HFFc6 (cell line): ENCODE measurements around the gene ATP6V0C. TPM values are rescaled to one million over a fixed set of nuclear protein-coding genes. Genes with fewer than 3 reads are reported as not detected.

ENCODE experiments used
- DNase-seq: peaks from one replicate; pipeline ENCODE4 v3.0.0-alpha.2; 2018
- H3K27ac Mint-ChIP-seq: 2 replicates; pipeline ENCODE4 v1.8.0; 2020; ENCODE audit warnings: mild to moderate bottlenecking, mixed read lengths
- H3K27me3 Mint-ChIP-seq: 2 replicates; pipeline ENCODE4 v1.8.0; 2021; ENCODE audit warnings: mild to moderate bottlenecking, moderate library complexity, mixed read lengths; ENCODE audit not compliant: insufficient read depth
- H3K36me3 Mint-ChIP-seq: 2 replicates; pipeline ENCODE4 v1.8.0; 2021; ENCODE audit warnings: low read depth, mixed read lengths
- H3K4me1 Mint-ChIP-seq: 2 replicates; pipeline ENCODE4 v1.8.0; 2020; ENCODE audit warnings: low read depth, mixed read lengths
- H3K4me3 Mint-ChIP-seq: 2 replicates; pipeline ENCODE4 v1.8.0; 2020; ENCODE audit warnings: mild to moderate bottlenecking, moderate library complexity, mixed read lengths
- H3K9me3 Mint-ChIP-seq: 2 replicates; pipeline ENCODE4 v1.8.0; 2020; ENCODE audit warnings: mild to moderate bottlenecking, mixed read lengths
- total RNA-seq, 6 experiments: library from RNA; stranded (reverse); fragmentation: NEBNext Ultra II Directional; extraction: Animal tissue kit (Norgen Biotek cat#: 25700); gene quantifications; 2 replicates in 1 of 6; 3 replicates in 5 of 6; pipeline ENCODE4 v1.2.3, GENCODE V29; 2021
- TF ChIP-seq, protein P1 (sequence below): fragments of 200-600 bp; sonication (generic); IDR thresholded peaks from 2 replicates; pipeline ENCODE4 v1.5.0; 2021; ENCODE audit warnings: antibody characterized with exemption, mild to moderate bottlenecking

The ATP6V0C gene
- total RNA-seq, 6 experiments from 2014 or later = 303 to 341 (median 309) TPM

DNA sequence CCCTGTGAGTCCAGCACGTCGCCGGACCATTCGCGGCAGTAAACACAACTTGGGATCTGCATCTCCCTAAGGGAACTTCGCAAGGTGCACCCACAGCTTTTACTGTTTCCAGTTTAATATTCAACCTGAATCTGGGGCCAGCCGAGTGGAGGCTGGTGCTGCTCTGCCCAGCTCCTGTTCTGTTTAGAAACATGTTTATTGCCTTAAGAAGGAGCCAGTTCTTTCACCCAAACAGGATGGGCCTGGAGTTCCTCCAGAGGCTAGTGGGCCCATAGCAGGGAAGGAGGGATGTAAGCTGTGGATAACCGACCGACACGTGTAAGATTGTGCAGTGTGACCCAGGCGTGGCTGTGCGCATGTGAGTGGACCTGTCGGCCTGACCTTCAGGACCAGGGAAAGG is 21.5 kb upstream of the ATP6V0C start:
- Mint-ChIP-seq H3K36me3 (no peaks in the 10 kb centered on the region; the same call in 1 of the 2 replicates), H3K27me3 (peaks cover 2% of the 10 kb centered on the region), H3K27ac (no peak overlapping the region), H3K9me3 (no peaks in the 10 kb centered on the region), H3K4me1 (peaks cover 5% of the 10 kb centered on the region), H3K4me3 (no peak overlapping the region)
- TF ChIP-seq, protein P1, sequence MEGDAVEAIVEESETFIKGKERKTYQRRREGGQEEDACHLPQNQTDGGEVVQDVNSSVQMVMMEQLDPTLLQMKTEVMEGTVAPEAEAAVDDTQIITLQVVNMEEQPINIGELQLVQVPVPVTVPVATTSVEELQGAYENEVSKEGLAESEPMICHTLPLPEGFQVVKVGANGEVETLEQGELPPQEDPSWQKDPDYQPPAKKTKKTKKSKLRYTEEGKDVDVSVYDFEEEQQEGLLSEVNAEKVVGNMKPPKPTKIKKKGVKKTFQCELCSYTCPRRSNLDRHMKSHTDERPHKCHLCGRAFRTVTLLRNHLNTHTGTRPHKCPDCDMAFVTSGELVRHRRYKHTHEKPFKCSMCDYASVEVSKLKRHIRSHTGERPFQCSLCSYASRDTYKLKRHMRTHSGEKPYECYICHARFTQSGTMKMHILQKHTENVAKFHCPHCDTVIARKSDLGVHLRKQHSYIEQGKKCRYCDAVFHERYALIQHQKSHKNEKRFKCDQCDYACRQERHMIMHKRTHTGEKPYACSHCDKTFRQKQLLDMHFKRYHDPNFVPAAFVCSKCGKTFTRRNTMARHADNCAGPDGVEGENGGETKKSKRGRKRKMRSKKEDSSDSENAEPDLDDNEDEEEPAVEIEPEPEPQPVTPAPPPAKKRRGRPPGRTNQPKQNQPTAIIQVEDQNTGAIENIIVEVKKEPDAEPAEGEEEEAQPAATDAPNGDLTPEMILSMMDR = no peak
- no peak for DNase-seq

DNA sequence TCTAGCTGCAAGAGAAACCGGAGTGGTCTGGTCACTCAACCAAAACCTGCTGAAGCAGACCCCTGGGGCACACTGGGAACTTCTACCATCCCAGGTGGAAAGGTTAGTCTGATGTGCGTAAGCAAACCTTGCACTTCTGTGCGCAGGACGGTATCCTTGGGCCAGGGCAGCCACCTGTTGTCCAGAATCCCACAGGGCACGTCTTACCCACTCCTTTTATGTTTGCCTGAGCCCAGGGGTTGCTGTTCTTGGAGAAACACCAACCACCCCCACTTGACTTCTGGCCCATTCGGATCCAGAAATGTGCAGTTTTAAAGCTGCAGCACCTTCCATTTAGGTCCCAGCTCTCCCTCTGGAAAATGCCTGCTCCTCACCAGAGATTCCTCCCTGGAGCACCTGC is 20.1 kb upstream of the ATP6V0C start:
- TF ChIP-seq, protein P1 = no peak
- Mint-ChIP-seq H3K4me3 (no peak overlapping the region), H3K4me1 (no peaks in the 10 kb centered on the region), H3K9me3 (no peaks in the 10 kb centered on the region), H3K36me3 (no peaks in the 10 kb centered on the region; the same call in 1 of the 2 replicates), H3K27me3 (no peaks in the 10 kb centered on the region; the same call in 1 of the 2 replicates), H3K27ac (no peak overlapping the region)
- no peak for DNase-seq

DNA sequence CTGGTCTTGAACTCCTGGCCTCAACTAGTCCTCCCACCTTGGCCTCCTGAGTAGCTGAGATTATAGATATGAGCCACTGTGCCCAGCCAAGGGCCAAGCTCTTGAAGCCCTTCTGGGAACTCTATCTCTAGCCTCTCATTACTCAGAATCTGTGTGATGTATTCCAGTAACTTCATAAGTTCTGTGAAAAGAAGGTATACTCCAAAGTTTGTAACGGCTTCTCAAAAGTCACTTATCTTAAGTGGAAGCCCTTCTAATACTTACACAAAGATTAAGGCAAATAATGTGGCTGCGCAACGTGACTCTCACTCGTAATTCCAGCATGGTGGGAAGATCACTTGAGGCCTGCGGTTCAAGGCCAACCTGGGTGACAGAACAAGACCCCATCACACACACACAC is 19.1 kb upstream of the ATP6V0C start:
- Mint-ChIP-seq H3K4me1 (no peaks in the 10 kb centered on the region), H3K27ac (no peak overlapping the region), H3K4me3 (no peak overlapping the region), H3K27me3 (no peaks in the 10 kb centered on the region; the same call in 1 of the 2 replicates), H3K9me3 (no peaks in the 10 kb centered on the region), H3K36me3 (no peaks in the 10 kb centered on the region; the same call in 1 of the 2 replicates)
- no peak for DNase-seq
- TF ChIP-seq, protein P1 = no peak

DNA sequence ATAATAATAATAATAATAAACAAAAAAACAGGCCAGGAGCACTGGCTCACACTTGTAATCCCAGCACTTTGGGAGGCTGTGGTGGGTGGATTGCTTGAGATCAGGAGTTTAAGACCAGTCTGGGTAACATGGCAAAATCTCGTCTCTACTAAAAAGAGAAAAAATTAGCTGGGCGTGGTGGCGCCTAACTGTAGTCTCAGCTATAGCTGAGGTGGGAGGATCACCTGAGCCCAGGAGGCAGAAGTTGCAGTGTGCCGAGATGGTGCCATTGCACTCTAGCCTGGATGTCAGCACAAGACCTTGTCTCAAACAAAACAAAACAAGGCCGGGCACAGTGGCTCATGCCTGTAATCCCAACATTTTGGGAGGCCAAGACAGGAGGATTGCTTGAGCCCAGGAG is 18.7 kb upstream of the ATP6V0C start:
- no peaks in the 10 kb centered on the region for H3K4me1 Mint-ChIP-seq
- H3K4me3 Mint-ChIP-seq = no peak overlapping the region
- H3K27me3 Mint-ChIP-seq = no peaks in the 10 kb centered on the region
- no peaks in the 10 kb centered on the region for H3K9me3 Mint-ChIP-seq
- TF ChIP-seq, protein P1 = no peak
- H3K36me3 Mint-ChIP-seq = no peaks in the 10 kb centered on the region; the same call in 1 of the 2 replicates
- no peak for DNase-seq
- no peak overlapping the region for H3K27ac Mint-ChIP-seq

DNA sequence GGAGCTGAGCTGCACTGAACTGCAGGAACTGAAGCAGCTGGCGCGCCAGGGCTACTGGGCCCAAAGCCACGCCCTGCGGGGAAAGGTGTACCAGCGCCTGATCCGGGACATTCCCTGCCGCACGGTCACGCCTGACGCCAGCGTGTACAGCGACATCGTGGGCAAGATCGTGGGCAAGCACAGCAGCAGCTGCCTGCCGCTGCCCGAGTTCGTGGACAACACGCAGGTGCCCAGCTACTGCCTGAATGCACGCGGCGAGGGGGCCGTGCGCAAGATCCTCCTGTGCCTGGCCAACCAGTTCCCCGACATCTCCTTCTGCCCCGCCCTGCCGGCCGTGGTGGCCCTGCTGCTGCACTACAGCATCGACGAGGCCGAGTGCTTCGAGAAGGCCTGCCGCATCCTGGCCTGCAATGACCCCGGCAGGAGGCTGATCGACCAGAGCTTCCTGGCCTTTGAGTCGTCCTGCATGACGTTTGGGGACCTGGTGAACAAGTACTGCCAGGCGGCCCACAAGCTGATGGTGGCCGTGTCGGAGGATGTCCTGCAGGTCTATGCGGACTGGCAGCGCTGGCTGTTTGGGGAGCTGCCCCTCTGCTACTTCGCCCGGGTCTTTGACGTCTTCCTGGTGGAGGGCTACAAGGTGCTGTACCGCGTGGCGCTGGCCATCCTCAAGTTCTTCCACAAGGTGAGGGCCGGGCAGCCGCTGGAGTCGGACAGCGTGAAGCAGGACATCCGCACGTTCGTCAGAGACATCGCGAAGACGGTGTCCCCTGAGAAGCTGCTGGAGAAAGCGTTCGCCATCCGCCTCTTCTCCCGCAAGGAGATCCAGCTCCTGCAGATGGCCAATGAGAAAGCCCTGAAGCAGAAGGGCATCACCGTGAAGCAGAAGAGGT is 17.3 kb upstream of the ATP6V0C start:
- Mint-ChIP-seq H3K27me3 (no peaks in the 10 kb centered on the region), H3K36me3 (no peaks in the 10 kb centered on the region; the same call in 1 of the 2 replicates), H3K9me3 (no peaks in the 10 kb centered on the region), H3K27ac (no peak overlapping the region), H3K4me3 (no peak overlapping the region), H3K4me1 (no peaks in the 10 kb centered on the region)
- DNase-seq = no peak
- TF ChIP-seq, protein P1 = no peak
